ENCODE data around the gene GRAP2.
"Not testable (repeated sequence)": the region's sequence is repeated elsewhere in the genome, so short reads cannot be mapped to it uniquely, and the experiment has no call there.

GRAP2 gene

GRCh38 chr22:39898997-39899396, 1.9 kb upstream of the GRAP2 start:
- Histone ChIP-seq H3K4me1 (ENCODE audit: control insufficient read depth, low read depth, low read length) (no peaks in the 10 kb centered on the region), H3K56ac (ENCODE audit: low read length) (no peak overlapping the region), H2AK5ac (ENCODE audit: low read length) (no peak overlapping the region), H3K23ac (ENCODE audit: low read length) (no peak overlapping the region), H2BK120ac (ENCODE audit: low read depth, low read length) (no peak overlapping the region), H3K4me3 (ENCODE audit: low read length) (no peak overlapping the region), H4K8ac (ENCODE audit: low read depth, low read length) (no peak overlapping the region), H2BK5ac (ENCODE audit: low read length) (no peak overlapping the region), H3K4ac (ENCODE audit: low read depth, low read length) (no peak overlapping the region), H3K18ac (ENCODE audit: low read length) (no peak overlapping the region), H4K5ac (ENCODE audit: low read length) (no peak overlapping the region), H3K79me1 (ENCODE audit: low read length) (no peaks in the 10 kb centered on the region), H3K27ac (ENCODE audit: low read depth, low read length) (no peak overlapping the region), H3K27me3 (ENCODE audit: insufficient read depth, low read length, poor library complexity) (no peaks in the 10 kb centered on the region), H2BK15ac (replicated peaks; ENCODE audit: low read depth) (no peak overlapping the region), H3K4me2 (ENCODE audit: low read length) (no peak overlapping the region), H3K9ac (ENCODE audit: low read length) (no peak overlapping the region), H3K79me2 (ENCODE audit: control insufficient read depth, insufficient read depth, low read length) (no peaks in the 10 kb centered on the region), H3K36me3 (ENCODE audit: control insufficient read depth, insufficient read depth, low read length) (no peaks in the 10 kb centered on the region)
- no peak for DNase-seq
- no CpG with 5 or more reads among the region's 2 CpGs for WGBS (ENCODE audit: extremely low coverage, insufficient coverage, low lambda C conversion rate)

DNA sequence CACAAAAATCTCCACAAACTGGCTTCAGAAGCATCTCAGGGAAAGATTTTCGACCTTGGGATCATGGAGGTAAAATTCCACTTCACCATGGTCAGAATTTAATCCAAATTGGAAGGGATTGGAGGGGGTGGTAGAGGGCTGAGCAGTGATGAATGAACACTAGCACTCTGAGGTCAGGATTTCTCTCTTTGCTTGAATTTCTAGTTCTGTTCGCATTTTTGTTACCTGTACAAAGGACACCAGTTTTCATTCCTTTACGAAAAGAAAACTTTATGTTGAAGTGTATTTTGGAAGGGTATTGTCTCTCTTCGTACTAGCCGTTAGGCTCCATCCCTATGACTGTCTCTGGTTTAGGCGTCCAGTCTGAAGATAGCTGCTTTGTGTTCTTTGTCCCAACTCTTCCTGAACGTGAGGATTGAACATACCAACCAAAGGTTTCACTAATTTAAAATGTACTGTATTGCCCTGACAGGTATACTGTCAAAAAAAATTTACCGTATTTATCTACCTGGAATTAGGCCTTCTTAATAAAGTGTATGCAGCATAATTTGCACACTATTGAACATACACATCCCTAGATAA, 772 bp downstream of the GRAP2 start:
- no peak overlapping the region for H3K4me2 ChIP-seq (ENCODE audit: low read length)
- H4K8ac ChIP-seq (ENCODE audit: low read depth, low read length), result no peak overlapping the region
- no peak overlapping the region for H2BK120ac ChIP-seq (ENCODE audit: low read depth, low read length)
- no peaks in the 10 kb centered on the region for H3K27me3 ChIP-seq (ENCODE audit: insufficient read depth, low read length, poor library complexity)
- H2AK5ac ChIP-seq (ENCODE audit: low read length), result no peak overlapping the region
- H2BK5ac ChIP-seq (ENCODE audit: low read length), result no peak overlapping the region
- H3K56ac ChIP-seq (ENCODE audit: low read length), result no peak overlapping the region
- H3K79me1 ChIP-seq (ENCODE audit: low read length), result no peaks in the 10 kb centered on the region
- H2BK15ac ChIP-seq (replicated peaks; ENCODE audit: low read depth), result no peak overlapping the region
- no peak for DNase-seq
- no peak overlapping the region for H3K27ac ChIP-seq (ENCODE audit: low read depth, low read length)
- WGBS (ENCODE audit: extremely low coverage, insufficient coverage, low lambda C conversion rate), result no CpG with 5 or more reads among the region's 8 CpGs
- no peaks in the 10 kb centered on the region for H3K79me2 ChIP-seq (ENCODE audit: control insufficient read depth, insufficient read depth, low read length)
- H3K4me3 ChIP-seq (ENCODE audit: low read length), result no peak overlapping the region
- no peak overlapping the region for H3K23ac ChIP-seq (ENCODE audit: low read length)
- H3K4me1 ChIP-seq (ENCODE audit: control insufficient read depth, low read depth, low read length), result no peaks in the 10 kb centered on the region
- H3K9ac ChIP-seq (ENCODE audit: low read length), result no peak overlapping the region
- no peak overlapping the region for H4K5ac ChIP-seq (ENCODE audit: low read length)
- no peak overlapping the region for H3K4ac ChIP-seq (ENCODE audit: low read depth, low read length)
- no peaks in the 10 kb centered on the region for H3K36me3 ChIP-seq (ENCODE audit: control insufficient read depth, insufficient read depth, low read length)
- no peak overlapping the region for H3K18ac ChIP-seq (ENCODE audit: low read length)

DNA sequence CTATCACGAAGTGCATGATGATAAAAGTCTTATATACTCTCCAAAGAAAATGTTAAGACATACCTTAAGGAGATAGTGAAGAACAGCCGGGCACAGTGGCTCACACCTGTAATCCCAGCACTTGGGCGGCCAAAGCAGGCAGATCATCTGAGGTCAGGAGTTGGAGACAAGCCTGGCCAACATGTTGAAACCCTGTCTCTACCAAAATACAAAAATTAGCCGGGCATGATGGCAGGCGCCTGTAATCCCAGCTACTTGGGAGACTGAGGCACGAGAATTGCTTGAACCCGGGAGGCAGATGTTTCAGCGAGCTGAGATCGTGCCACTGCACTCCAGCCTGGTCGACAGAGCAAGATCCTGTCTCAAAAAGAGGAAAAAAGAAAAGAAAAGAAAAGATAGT, 3.1 kb downstream of the GRAP2 start:
- not testable (repeated sequence) for H3K27me3 ChIP-seq (ENCODE audit: insufficient read depth, low read length, poor library complexity); H3K56ac ChIP-seq (ENCODE audit: low read length); H3K79me1 ChIP-seq (ENCODE audit: low read length); H2BK120ac ChIP-seq (ENCODE audit: low read depth, low read length); H3K18ac ChIP-seq (ENCODE audit: low read length); H3K9ac ChIP-seq (ENCODE audit: low read length); H2AK5ac ChIP-seq (ENCODE audit: low read length); H3K36me3 ChIP-seq (ENCODE audit: control insufficient read depth, insufficient read depth, low read length); H3K4me3 ChIP-seq (ENCODE audit: low read length); H3K4me1 ChIP-seq (ENCODE audit: control insufficient read depth, low read depth, low read length); DNase-seq; H4K8ac ChIP-seq (ENCODE audit: low read depth, low read length); H2BK15ac ChIP-seq (replicated peaks; ENCODE audit: low read depth); H3K79me2 ChIP-seq (ENCODE audit: control insufficient read depth, insufficient read depth, low read length); H3K4ac ChIP-seq (ENCODE audit: low read depth, low read length); H2BK5ac ChIP-seq (ENCODE audit: low read length); H3K27ac ChIP-seq (ENCODE audit: low read depth, low read length); H3K23ac ChIP-seq (ENCODE audit: low read length); H3K4me2 ChIP-seq (ENCODE audit: low read length); H4K5ac ChIP-seq (ENCODE audit: low read length)
- WGBS (ENCODE audit: extremely low coverage, insufficient coverage, low lambda C conversion rate), result no CpG with 5 or more reads among the region's 10 CpGs

GRCh38 chr22:39904862-39905261, 4.0 kb downstream of the GRAP2 start:
- H2AK5ac ChIP-seq (ENCODE audit: low read length), result no peak overlapping the region
- H2BK120ac ChIP-seq (ENCODE audit: low read depth, low read length), result no peak overlapping the region
- no peak overlapping the region for H2BK5ac ChIP-seq (ENCODE audit: low read length)
- DNase-seq, result no peak
- no peak overlapping the region for H3K56ac ChIP-seq (ENCODE audit: low read length)
- no peak overlapping the region for H3K4me3 ChIP-seq (ENCODE audit: low read length)
- H3K36me3 ChIP-seq (ENCODE audit: control insufficient read depth, insufficient read depth, low read length), result no peaks in the 10 kb centered on the region
- no peak overlapping the region for H3K4me2 ChIP-seq (ENCODE audit: low read length)
- no peak overlapping the region for H3K23ac ChIP-seq (ENCODE audit: low read length)
- no peak overlapping the region for H3K18ac ChIP-seq (ENCODE audit: low read length)
- H4K8ac ChIP-seq (ENCODE audit: low read depth, low read length), result no peak overlapping the region
- WGBS (ENCODE audit: extremely low coverage, insufficient coverage, low lambda C conversion rate), result no CpG with 5 or more reads among the region's 4 CpGs
- no peak overlapping the region for H4K5ac ChIP-seq (ENCODE audit: low read length)
- H2BK15ac ChIP-seq (replicated peaks; ENCODE audit: low read depth), result no peak overlapping the region
- H3K4me1 ChIP-seq (ENCODE audit: control insufficient read depth, low read depth, low read length), result no peaks in the 10 kb centered on the region
- H3K27me3 ChIP-seq (ENCODE audit: insufficient read depth, low read length, poor library complexity), result no peaks in the 10 kb centered on the region
- H3K79me1 ChIP-seq (ENCODE audit: low read length), result no peaks in the 10 kb centered on the region
- no peak overlapping the region for H3K4ac ChIP-seq (ENCODE audit: low read depth, low read length)
- H3K27ac ChIP-seq (ENCODE audit: low read depth, low read length), result no peak overlapping the region
- no peak overlapping the region for H3K9ac ChIP-seq (ENCODE audit: low read length)
- H3K79me2 ChIP-seq (ENCODE audit: control insufficient read depth, insufficient read depth, low read length), result no peaks in the 10 kb centered on the region

DNA sequence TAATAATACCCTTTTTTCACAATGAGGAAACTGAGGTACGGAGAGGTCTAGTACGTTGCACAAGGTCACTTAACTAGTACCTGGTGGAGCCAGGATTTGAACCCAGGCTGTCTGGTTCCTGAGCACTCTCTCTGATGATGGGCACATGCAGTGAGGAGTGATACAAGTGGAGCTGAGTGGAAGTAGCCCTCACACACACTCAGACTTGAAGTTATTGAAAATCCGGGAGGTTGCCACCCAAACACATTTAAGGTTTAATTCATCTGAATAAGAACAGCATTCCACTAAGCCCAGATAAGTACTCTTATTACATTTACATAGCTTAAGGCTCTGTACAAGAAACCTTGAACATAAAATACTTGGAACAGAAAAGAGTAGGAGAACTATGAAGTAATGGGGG, 4.8 kb downstream of the GRAP2 start:
- H2AK5ac ChIP-seq (ENCODE audit: low read length), result no peak overlapping the region
- H3K36me3 ChIP-seq (ENCODE audit: control insufficient read depth, insufficient read depth, low read length), result no peaks in the 10 kb centered on the region
- H3K23ac ChIP-seq (ENCODE audit: low read length), result no peak overlapping the region
- no peak overlapping the region for H3K56ac ChIP-seq (ENCODE audit: low read length)
- H3K18ac ChIP-seq (ENCODE audit: low read length), result no peak overlapping the region
- H3K4ac ChIP-seq (ENCODE audit: low read depth, low read length), result no peak overlapping the region
- no peak overlapping the region for H2BK120ac ChIP-seq (ENCODE audit: low read depth, low read length)
- WGBS (ENCODE audit: extremely low coverage, insufficient coverage, low lambda C conversion rate), result no CpG with 5 or more reads among the region's 3 CpGs
- H3K4me3 ChIP-seq (ENCODE audit: low read length), result no peak overlapping the region
- H2BK5ac ChIP-seq (ENCODE audit: low read length), result no peak overlapping the region
- no peak for DNase-seq
- H4K5ac ChIP-seq (ENCODE audit: low read length), result no peak overlapping the region
- H4K8ac ChIP-seq (ENCODE audit: low read depth, low read length), result no peak overlapping the region
- no peak overlapping the region for H3K4me2 ChIP-seq (ENCODE audit: low read length)
- H3K27ac ChIP-seq (ENCODE audit: low read depth, low read length), result no peak overlapping the region
- H3K4me1 ChIP-seq (ENCODE audit: control insufficient read depth, low read depth, low read length), result no peaks in the 10 kb centered on the region
- no peaks in the 10 kb centered on the region for H3K27me3 ChIP-seq (ENCODE audit: insufficient read depth, low read length, poor library complexity)
- H2BK15ac ChIP-seq (replicated peaks; ENCODE audit: low read depth), result no peak overlapping the region
- no peaks in the 10 kb centered on the region for H3K79me2 ChIP-seq (ENCODE audit: control insufficient read depth, insufficient read depth, low read length)
- no peaks in the 10 kb centered on the region for H3K79me1 ChIP-seq (ENCODE audit: low read length)
- H3K9ac ChIP-seq (ENCODE audit: low read length), result no peak overlapping the region

DNA sequence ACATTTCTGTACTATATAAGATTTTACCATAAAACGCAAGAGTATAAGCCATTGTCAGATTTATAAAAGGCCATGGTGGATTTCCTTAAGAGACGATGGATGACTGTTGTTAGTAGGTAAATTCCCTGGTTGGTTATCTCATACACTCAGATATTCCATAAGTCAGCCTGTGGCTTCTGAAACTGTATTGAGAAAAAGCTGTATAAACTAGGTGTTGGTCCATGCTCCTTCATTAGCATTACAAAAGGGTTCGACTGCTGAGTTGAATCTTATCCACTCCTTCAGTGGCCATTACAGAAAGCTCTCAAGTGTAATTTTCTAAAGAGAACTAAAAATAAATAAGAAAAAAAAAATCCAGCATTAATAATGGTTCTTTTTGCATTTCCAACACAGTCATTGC, 5.3 kb downstream of the GRAP2 start:
- H2BK15ac ChIP-seq (replicated peaks; ENCODE audit: low read depth), result no peak overlapping the region
- DNase-seq, result no peak
- H3K79me1 ChIP-seq (ENCODE audit: low read length), result no peaks in the 10 kb centered on the region
- no peak overlapping the region for H3K4me2 ChIP-seq (ENCODE audit: low read length)
- no peak overlapping the region for H3K27ac ChIP-seq (ENCODE audit: low read depth, low read length)
- H3K23ac ChIP-seq (ENCODE audit: low read length), result no peak overlapping the region
- no peak overlapping the region for H3K4me3 ChIP-seq (ENCODE audit: low read length)
- H3K79me2 ChIP-seq (ENCODE audit: control insufficient read depth, insufficient read depth, low read length), result no peaks in the 10 kb centered on the region
- no peaks in the 10 kb centered on the region for H3K36me3 ChIP-seq (ENCODE audit: control insufficient read depth, insufficient read depth, low read length)
- H3K27me3 ChIP-seq (ENCODE audit: insufficient read depth, low read length, poor library complexity), result no peaks in the 10 kb centered on the region
- H2AK5ac ChIP-seq (ENCODE audit: low read length), result no peak overlapping the region
- no peak overlapping the region for H2BK120ac ChIP-seq (ENCODE audit: low read depth, low read length)
- no peak overlapping the region for H3K18ac ChIP-seq (ENCODE audit: low read length)
- no peaks in the 10 kb centered on the region for H3K4me1 ChIP-seq (ENCODE audit: control insufficient read depth, low read depth, low read length)
- no CpG with 5 or more reads among the region's 3 CpGs for WGBS (ENCODE audit: extremely low coverage, insufficient coverage, low lambda C conversion rate)
- H3K4ac ChIP-seq (ENCODE audit: low read depth, low read length), result no peak overlapping the region
- no peak overlapping the region for H2BK5ac ChIP-seq (ENCODE audit: low read length)
- H4K8ac ChIP-seq (ENCODE audit: low read depth, low read length), result no peak overlapping the region
- H3K56ac ChIP-seq (ENCODE audit: low read length), result no peak overlapping the region
- H3K9ac ChIP-seq (ENCODE audit: low read length), result no peak overlapping the region
- H4K5ac ChIP-seq (ENCODE audit: low read length), result no peak overlapping the region
